ENCODE results near the gene ZNF844. TPM values are rescaled to one million over a fixed set of nuclear protein-coding genes. Genes with fewer than 3 reads are reported as not detected.

Gene ZNF844
- total RNA-seq, 1 experiment from 2014 or later = 4.0 TPM

- Histone ChIP-seq H3K4me1 (ENCODE audit: insufficient read depth, low read length) (no peaks in the 10 kb centered on the region), H3K9me2 (replicated peaks; ENCODE audit: low read length) (no peaks in the 10 kb centered on the region), H3F3A (ENCODE audit: low read length, unreplicated experiment) (no peaks in the 10 kb centered on the region), H3K9me3 (ENCODE audit: low read length) (peaks cover 34% of the 10 kb centered on the region), H3K79me2 (ENCODE audit: low read length) (no peaks in the 10 kb centered on the region), H3K4me2 (ENCODE audit: low read length) (no peak overlapping the region), H4K20me1 (ENCODE audit: low read length) (no peaks in the 10 kb centered on the region), H3K4me3 (ENCODE audit: low read length) (no peak overlapping the region), H3K27me3 (ENCODE audit: low read length) (no peaks in the 10 kb centered on the region), H3K27ac (ENCODE audit: low read length) (no peak overlapping the region), H2AFZ (ENCODE audit: low read length) (no peak overlapping the region), H3K36me3 (ENCODE audit: low read depth, low read length) (peaks cover 12% of the 10 kb centered on the region; the same call in 1 of the 2 replicates), H3K9ac (ENCODE audit: low read length) (no peak overlapping the region)
- no peak for TF ChIP-seq EZH2phosphoT487 (IDR thresholded peaks at IDR 0.05; ENCODE audit: borderline replicate concordance, low read length)
- TF ChIP-seq, protein P1, sequence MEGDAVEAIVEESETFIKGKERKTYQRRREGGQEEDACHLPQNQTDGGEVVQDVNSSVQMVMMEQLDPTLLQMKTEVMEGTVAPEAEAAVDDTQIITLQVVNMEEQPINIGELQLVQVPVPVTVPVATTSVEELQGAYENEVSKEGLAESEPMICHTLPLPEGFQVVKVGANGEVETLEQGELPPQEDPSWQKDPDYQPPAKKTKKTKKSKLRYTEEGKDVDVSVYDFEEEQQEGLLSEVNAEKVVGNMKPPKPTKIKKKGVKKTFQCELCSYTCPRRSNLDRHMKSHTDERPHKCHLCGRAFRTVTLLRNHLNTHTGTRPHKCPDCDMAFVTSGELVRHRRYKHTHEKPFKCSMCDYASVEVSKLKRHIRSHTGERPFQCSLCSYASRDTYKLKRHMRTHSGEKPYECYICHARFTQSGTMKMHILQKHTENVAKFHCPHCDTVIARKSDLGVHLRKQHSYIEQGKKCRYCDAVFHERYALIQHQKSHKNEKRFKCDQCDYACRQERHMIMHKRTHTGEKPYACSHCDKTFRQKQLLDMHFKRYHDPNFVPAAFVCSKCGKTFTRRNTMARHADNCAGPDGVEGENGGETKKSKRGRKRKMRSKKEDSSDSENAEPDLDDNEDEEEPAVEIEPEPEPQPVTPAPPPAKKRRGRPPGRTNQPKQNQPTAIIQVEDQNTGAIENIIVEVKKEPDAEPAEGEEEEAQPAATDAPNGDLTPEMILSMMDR (conservative IDR thresholded peaks at IDR 0.05; ENCODE audit: low read depth, low read length) = no peak
- TF ChIP-seq EZH2 (IDR thresholded peaks at IDR 0.05; ENCODE audit: low read length, unreplicated experiment) = no peak
- CTCF ChIA-PET = no interaction called here
- no TSS peak for BruUV-seq (replicated peaks)
- DNase-seq (no peak), ATAC-seq (no peak)
- POLR2A ChIA-PET (ENCODE audit: unreplicated experiment) = no interaction called here
- intact Hi-C loops (cut with micrococcal nuclease) = no loop called here
Observed at GRCh38 chr19:12111176-12111575, 46.6 kb downstream of the ZNF844 start.

DNA sequence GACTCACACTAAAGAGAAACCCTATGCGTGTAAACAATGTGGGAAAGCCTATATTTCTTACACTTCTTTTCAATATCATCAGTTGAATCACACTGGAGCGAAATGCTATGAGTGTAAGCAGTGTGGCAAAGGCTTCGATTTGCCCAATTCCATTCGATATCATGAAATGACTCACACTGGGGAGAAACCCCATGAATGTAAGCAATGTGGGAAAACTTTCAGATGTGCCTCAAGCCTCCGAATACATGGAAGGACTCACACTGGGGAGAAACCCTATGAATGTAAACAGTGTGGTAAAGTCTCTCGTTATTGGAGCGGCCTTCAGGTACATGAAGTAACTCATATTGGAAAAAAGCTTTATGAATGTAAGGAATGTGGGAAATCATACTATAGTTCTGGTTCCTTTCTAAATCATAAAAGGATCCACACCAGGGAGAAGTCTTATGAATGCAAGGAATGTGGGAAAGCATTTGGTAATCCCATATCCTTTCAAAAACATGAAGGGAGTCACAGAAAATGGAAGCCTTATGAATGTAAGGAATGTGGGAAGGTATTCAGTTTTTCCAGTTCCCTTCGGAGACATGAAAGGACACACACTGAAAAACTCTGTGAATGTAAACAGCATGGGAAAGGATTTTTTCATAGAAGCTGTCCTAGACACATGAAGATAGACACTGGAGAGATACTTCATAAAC, 47.6 kb downstream of the ZNF844 start:
- POLR2A ChIA-PET (ENCODE audit: unreplicated experiment) = no interaction called here

GRCh38 chr19:12112701-12113100, 48.2 kb downstream of the ZNF844 start:
- Histone ChIP-seq H2AFZ (ENCODE audit: low read length) (no peak overlapping the region), H3K4me1 (ENCODE audit: insufficient read depth, low read length) (no peaks in the 10 kb centered on the region), H3K9ac (ENCODE audit: low read length) (no peak overlapping the region), H3K36me3 (ENCODE audit: low read depth, low read length) (peaks cover 12% of the 10 kb centered on the region; the same call in 1 of the 2 replicates), H3K27ac (ENCODE audit: low read length) (no peak overlapping the region), H3K9me3 (ENCODE audit: low read length) (peaks cover 36% of the 10 kb centered on the region), H3K9me2 (replicated peaks; ENCODE audit: low read length) (no peaks in the 10 kb centered on the region), H3K79me2 (ENCODE audit: low read length) (no peaks in the 10 kb centered on the region), H3K27me3 (ENCODE audit: low read length) (no peaks in the 10 kb centered on the region), H4K20me1 (ENCODE audit: low read length) (no peaks in the 10 kb centered on the region), H3F3A (ENCODE audit: low read length, unreplicated experiment) (no peaks in the 10 kb centered on the region), H3K4me2 (ENCODE audit: low read length) (no peak overlapping the region), H3K4me3 (ENCODE audit: low read length) (no peak overlapping the region)
- ChIA-PET POLR2A (ENCODE audit: unreplicated experiment) (no interaction called here), CTCF (no interaction called here)
- DNase-seq (no peak), ATAC-seq (no peak)
- TF ChIP-seq EZH2phosphoT487 (IDR thresholded peaks at IDR 0.05; ENCODE audit: borderline replicate concordance, low read length) = no peak
- TF ChIP-seq, protein P1 (conservative IDR thresholded peaks at IDR 0.05; ENCODE audit: low read depth, low read length) = no peak
- TF ChIP-seq EZH2 (IDR thresholded peaks at IDR 0.05; ENCODE audit: low read length, unreplicated experiment) = no peak
- no TSS peak for BruUV-seq (replicated peaks)
- intact Hi-C loops (cut with micrococcal nuclease) = no loop called here

More for the DNA sequence above, 47.6 kb downstream of the ZNF844 start:
- Histone ChIP-seq H3K4me2 (ENCODE audit: low read length) (no peak overlapping the region), H2AFZ (ENCODE audit: low read length) (no peak overlapping the region), H3K9ac (ENCODE audit: low read length) (no peak overlapping the region), H3K9me2 (replicated peaks; ENCODE audit: low read length) (no peaks in the 10 kb centered on the region), H3F3A (ENCODE audit: low read length, unreplicated experiment) (no peaks in the 10 kb centered on the region), H3K4me1 (ENCODE audit: insufficient read depth, low read length) (no peaks in the 10 kb centered on the region), H3K36me3 (ENCODE audit: low read depth, low read length) (peaks cover 12% of the 10 kb centered on the region; the same call in 1 of the 2 replicates), H4K20me1 (ENCODE audit: low read length) (no peaks in the 10 kb centered on the region), H3K9me3 (ENCODE audit: low read length) (peaks cover 32% of the 10 kb centered on the region), H3K27me3 (ENCODE audit: low read length) (no peaks in the 10 kb centered on the region), H3K79me2 (ENCODE audit: low read length) (no peaks in the 10 kb centered on the region), H3K27ac (ENCODE audit: low read length) (no peak overlapping the region), H3K4me3 (ENCODE audit: low read length) (no peak overlapping the region)
- CTCF ChIA-PET = no interaction called here
- intact Hi-C loops (cut with micrococcal nuclease) = no loop called here
- ATAC-seq = no peak
- TF ChIP-seq, protein P1 (conservative IDR thresholded peaks at IDR 0.05; ENCODE audit: low read depth, low read length) = no peak
- no peak for TF ChIP-seq EZH2phosphoT487 (IDR thresholded peaks at IDR 0.05; ENCODE audit: borderline replicate concordance, low read length)
- no peak for TF ChIP-seq EZH2 (IDR thresholded peaks at IDR 0.05; ENCODE audit: low read length, unreplicated experiment)
- BruUV-seq (replicated peaks) = no TSS peak
- DNase-seq = no peak

Data from PC-3 (cell line).